NCI-H2029 (cell line): ENCODE measurements around the gene FRK.
A peak's percentile ranks its signal among the peaks of the same experiment; 100 is the strongest.
"Not testable (repeated sequence)": the region's sequence is repeated elsewhere in the genome, so short reads cannot be mapped to it uniquely, and the experiment has no call there.

Experiments
- DNase-seq: peaks from one replicate; lab custom pipeline; 2025; lab: John Stamatoyannopoulos, UW

The FRK gene

DNA sequence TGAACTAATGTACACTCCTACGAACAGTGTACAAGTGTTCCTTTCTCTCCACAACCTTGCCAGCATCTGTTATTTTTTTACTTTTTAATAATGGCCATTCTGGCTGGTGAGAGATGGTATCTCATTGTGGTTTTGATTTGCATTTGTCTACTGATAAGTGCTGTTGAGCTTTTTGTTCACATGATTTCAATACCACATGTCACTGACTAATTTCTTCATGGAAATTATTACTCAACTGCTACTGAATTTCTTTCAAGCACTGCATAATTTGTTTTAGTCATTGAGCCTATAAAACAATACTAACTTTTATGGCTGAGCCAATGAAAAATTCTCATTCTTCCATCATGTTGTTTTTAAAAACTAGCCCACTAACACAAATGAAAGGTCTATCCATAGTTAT lies 115.4 kb downstream of the FRK start:
- no peak for DNase-seq

DNA sequence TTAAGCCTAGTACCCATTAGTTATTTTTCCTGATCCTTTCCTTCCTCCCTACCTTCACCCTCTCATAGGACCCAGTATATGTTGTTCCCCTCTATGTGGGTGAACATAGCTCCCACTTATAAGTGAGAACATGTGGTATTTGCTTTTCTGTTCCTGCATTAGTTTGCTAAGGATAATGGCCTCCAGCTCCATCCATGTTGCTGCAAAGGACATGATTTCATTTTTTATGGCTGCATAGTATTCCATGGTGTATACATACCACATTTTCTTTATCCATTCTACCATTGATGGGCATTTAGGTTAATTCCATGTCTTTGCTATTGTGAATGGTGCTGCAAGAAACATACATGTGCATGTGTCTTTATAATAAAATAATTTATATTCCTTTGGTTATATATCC lies 115.9 kb downstream of the FRK start:
- DNase-seq: not testable (repeated sequence)

DNA sequence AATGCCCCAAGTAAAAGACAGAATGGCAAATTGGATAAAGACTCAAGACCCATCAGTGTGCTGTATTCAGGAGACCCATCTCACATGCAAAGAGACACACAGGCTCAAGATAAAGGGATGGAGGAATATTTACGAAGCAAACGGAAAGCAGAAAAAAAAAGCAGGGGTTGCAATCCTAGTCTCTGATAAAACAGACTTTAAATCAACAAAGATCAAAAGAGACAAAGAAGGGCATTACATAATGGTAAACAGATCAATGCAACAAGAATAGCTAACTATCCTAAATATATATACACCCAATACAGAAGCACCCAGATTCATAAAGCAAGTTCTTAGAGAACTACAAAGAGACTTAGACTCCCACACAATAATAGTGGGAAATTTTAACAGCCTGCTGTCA lies 123.2 kb downstream of the FRK start:
- not testable (repeated sequence) for DNase-seq

DNA sequence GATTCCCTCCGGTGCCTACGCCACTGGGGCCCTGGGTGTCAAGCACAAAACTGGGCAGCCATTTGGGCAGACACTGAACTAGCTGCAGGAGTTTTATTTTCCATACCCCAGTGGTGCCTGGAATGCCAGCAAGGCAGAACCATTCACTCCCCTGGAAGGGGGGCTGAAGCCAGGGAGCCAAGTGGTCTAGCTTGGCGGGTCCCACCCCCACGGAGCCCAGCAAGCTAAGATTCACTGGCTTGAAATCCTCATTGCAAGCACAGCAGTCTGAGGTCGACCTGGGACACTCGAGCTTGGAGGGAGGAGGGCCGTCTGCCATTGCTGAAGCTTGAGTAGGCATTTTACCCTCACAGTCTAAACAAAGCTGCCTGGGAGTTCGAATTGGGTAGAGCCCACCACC lies 125.3 kb downstream of the FRK start:
- no peak for DNase-seq

DNA sequence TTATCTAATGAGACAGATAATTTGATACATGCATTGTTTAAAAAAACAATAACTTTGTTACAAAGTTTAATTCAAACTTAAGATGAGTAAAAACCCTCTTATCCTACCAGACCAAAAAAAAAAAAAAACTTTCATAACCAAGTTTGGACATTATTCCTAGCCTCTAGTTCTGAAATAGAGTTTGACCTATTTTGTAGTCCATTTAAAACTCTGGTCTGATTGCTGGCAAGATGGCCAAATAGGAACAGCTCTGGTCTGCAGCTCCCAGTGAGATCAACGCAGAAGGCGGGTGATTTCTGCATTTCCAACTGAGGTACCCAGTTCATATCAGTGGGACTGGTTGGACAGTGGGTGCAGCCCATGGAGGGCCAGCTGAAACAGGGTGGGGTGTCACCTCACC lies 125.9 kb downstream of the FRK start:
- no peak for DNase-seq

DNA sequence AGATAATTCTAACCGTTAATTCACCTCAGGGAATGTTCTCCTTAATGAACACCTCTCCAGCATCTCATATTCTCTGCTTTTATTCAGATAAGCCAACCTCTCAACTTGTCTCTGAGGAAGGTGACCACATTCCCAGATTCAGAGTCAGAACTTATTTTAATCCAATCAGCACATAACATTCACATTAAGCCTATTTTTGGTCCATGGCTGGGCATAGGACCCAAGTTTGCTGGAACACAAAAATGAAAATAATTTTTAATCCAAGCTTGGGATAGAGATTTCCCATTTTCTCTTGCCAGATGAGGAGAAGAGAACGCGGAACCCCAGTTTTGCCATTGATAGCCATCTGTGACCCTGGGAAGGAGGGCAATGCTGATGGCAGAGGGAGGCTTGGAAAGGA lies 126.5 kb downstream of the FRK start:
- DNase-seq: no peak

DNA sequence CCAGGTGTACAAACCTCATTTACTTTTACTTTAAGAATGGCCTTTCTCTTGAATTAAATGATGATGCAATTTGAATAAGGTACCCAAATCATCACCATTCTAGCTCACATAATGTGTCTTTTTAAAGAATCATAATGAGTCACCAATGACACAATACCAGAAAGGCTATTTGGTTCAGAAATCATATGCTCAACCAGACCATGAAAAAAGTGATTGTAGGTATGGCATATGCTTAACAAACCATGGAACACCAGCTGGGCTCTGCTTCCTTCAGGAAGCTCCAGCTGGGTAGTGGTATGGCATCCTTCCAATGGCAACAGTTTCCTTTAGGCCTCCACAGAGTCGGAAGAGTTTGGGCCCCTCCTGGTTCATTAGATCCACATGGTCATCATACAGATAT lies 128.2 kb downstream of the FRK start:
- no peak for DNase-seq

DNA sequence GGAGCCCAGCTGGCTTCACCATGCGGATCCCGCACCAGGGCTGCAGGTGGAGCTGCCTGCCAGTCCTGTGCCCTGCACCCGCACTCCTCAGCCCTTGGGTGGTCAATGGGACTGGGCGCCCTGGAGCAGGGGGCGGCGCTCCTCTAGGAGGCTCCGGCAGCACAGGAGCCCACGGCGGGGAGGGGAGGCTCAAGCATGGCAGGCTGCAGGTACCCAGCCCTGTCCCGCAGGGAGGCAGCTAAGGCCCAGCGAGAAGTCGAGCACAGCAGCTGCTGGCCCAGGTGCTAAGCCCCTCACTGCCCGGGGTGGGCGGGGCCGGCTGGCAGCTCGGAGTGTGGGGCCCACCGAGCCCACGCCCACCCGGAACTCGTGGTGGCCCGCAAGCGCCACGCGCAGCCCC lies 132.7 kb downstream of the FRK start:
- not testable (repeated sequence) for DNase-seq

DNA sequence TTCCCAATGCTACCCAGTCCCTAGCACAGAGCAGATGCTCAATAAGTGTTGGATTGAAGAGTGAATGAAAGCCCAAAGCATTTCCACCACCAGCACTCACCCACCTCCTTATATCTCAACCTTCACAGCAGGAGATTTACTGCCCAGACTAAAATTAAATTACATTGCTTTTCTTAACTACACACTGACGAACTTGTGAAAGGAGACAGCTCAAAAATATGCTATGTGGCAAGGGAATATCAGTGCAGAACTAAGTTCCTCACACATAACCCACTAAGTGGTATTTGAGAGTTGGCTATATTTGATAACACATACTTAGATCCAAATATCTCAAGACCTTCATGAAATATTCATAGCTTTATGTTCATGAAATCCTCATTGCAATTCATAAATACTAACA lies 137.7 kb downstream of the FRK start:
- DNase-seq: no peak

DNA sequence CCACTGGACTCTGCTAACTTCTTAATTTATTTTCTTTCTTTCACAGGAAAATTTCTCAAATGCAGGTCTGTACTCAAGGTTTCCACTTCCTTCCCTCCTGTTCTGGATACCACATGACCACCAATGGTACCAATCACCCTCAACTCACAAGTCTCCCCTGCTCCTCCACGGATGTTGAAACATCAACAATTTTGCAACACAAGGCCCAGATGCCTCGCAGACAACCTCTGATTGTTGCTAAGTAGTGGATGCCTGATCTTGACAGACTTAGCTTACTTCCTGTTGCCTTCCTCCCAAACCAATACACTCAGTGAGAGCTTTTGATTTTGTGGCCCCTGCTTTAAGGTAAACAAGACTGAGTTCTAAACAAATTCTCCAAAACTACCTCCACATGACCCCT lies 146.6 kb downstream of the FRK start:
- no peak for DNase-seq

DNA sequence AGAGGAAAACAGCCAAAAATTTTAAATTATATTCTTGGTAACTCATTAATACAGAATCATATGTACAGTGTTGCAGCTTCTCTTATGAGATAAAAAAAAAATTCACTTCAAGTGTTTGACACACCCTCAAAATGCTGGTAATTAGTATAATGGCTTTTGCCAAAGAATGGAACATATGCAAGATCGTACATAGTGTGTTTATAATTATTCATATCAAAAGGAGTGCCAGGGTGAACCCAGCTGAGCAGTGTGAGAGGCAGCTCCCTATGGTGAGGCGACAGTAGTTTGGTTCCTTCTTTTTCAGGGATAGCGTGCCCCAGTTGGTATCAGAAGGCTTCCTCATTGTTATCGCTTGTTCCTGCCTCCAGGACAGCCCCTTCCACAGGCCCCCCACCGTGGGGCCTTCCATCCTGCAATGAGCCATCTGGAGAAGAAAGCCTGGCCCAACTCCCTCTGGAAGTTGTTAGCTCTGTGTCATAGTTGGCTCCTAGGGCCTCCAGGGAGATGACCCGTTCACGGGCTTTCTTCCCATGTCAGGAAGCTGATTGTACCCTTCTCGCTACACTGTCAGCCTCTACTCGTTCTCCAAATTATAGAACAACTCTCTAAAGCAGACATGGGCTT lies 150.7 kb downstream of the FRK start:
- DNase-seq: no peak

DNA sequence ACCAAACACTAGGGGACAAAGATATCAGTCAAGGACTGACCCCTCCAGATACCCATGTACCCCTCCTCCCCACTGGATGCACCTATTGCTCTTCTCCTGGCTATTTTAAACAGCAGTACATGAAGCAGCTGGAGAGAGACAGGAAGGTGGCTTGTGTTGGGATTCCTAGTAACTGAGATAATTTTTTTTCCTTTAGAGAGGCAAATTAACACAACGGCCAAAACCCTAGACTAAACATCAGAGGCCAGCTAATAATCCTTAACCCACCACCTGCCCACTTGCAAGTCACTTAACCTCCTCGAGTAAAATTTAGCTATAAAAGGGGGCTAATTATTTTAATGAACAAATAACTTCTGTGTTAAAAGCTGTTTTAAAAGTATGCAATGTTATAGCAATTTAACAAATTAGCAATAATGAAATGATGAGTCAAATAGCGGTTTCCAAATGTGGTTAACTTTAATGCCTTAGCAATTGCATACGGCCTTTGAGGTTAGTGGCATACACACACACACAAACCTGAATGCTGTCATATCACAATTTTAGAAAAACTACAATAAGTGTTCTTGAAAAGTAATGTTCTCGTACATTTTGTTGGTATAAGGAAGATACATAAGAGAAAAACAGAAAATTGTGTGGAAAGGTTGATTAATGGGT lies 151.7 kb downstream of the FRK start:
- no peak for DNase-seq

DNA sequence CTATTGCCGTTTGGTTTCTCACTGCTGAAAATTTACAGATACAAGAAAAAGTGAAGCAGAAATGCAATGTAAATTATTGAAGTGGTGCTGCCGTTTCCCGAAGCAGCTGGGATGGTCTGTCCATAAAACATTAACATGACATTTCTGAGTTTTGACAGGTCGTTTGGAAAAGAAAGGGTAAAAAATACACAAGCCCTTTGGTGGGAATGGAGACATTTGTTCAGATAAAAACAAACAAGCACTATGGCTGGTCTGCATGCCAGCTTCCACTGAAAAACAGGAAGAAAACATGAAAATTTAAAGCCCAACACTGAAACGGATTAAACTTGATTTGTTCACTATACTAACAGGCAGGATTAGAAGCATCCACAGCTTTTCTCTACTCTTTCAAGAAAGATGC lies 155.2 kb downstream of the FRK start:
- DNase-seq: no peak

DNA sequence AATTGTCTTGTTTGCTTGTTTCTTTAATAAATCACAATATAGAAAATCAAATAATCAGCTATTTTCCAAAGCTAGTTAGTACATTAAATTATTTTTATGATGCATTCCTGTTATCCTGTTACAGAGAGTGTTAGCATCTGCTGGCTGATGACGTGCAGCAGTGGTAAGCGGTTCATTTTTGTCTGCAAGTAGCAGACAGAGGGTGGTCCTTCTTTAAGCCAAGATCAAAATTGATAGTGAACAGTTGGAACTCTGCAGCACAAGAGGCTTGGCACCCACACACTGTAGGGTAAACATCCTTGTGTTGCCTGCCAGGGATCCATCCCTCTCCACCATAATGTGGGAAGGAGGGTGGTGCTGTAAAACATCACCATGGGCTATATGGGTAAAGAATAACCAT lies 158.3 kb downstream of the FRK start:
- no peak for DNase-seq

DNA sequence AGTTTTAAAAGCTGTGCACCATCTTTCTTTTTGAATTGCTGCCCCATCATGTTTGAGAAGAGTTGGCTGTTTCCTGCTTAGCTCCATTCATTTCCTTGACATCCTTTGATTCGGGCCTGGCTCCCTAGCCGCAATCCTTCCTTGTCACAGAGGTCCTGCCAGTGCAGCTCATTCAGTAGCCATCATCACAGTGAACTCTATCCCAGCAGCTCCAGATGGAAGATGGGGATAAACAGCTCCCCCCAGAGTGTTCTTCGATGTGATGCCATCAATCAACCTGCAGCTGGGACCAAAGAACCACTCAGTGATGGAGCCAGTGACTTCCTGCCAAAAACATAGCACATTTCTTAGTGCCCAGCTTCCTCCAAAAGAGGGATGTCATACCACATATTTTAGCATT lies 158.8 kb downstream of the FRK start:
- no peak for DNase-seq

DNA sequence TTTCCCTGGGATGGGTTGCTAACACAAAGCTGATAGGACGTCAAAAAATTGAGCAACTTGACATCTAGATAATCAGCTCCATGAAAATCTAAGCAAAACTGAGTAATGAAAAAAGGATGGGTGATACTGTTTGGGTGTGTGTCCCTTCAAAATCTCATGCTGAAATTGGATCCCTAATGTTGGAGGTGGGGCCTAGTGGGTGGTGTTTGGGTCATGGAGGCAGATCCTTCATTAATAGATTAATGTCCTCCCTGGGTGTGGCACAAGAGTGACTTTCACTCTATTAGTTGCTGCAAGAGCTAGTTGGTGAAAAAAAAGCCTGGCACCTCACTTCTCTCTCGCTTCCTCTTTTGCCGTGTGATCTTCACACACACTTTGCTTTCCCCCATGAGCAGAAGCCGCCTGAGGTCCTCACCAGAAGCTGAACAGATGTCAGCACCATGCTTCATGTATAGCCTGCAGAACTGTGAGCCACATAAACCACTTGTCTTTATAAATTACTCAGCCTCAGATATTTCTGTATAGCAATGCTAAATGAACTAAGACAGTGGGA lies 160.9 kb downstream of the FRK start:
- DNase-seq: no peak

DNA sequence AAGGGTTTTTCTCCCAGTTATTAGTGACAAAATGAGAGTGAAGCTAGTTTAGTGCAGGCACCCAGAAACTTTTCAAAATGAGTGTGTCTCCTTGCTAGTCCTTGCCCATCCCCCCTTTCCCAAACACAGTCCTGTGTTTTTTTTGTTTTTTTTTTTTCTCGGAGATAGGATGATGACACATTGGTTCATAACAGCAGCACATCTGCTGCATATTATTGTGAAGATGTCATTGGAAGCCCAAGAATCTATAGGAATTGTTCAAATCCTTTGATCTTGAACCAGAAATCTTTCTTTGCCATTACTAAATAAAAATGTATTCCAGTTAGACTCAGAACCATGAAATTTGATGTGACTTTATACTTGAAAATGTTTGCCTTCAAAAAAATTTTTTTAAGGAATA lies 162.4 kb downstream of the FRK start:
- no peak for DNase-seq

DNA sequence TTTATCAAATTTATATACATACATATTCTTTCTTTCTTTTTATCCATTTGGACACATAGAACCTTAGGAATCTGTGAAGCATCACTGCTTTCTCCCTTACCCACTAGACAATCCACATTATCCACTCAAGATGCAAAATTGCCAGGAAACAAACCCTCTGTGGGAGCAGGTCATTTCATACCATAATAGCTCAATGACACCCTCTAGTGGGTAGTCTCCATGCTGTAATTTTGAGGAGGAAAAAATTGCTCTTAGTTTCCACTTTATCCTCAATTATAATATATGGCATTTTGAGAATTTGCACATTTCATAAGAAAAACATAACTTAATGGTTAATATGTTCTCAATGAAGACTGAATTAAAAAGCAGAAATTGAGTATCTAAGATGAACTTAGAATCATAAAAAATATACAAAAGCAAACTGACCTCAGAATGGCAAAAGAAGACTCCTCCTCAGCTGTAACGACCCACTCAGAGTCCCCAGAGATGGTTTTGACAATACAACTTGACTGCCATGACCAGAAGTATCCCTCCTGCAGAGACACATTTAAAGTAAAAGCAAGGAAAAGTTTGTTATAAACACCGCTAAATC lies 164.1 kb downstream of the FRK start:
- peak; percentile 33 for DNase-seq

DNA sequence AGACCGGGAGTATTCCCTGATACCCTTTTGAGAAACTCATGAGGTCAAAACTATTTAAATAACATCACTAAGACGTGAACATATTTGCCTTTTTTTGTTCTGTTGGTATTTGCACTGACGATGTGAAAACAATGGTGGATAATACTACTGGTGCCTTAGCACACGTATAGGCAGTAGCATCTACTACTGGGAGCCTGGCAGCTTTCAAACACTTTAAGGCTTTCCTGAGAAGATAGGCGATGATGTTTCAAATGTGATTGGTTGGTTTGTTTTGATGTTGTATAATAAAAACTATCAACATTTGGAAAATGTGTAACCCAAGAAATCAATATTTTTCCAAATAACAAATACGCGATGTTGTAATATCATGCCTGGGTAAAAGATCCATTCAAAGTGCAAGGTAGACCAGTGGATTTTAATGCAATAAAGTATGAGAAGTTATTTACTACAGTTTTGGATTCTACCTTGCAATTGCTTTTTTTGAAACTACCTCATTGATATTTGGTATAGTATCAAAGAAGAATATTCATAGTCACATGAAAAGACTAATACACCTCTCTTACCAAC lies 166.2 kb downstream of the FRK start:
- DNase-seq: no peak

DNA sequence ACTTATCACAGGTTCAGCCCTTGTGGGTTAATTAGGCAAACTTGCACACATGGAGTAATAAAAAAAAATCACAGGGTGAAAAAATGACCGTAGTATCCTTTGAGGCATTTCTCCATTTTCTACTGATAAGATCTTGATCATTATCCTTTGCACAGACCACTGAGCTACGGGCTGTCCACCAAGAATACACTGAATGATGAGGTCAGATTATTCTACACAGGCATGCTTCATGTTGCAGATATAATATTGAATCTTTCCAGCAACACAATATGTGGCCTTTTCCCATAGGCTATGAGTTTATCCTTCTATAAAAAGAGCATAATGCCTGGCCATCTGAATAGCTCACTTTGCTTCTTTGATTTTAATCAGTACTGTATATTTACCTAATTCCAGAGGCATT lies 168.9 kb downstream of the FRK start:
- DNase-seq: no peak

DNA sequence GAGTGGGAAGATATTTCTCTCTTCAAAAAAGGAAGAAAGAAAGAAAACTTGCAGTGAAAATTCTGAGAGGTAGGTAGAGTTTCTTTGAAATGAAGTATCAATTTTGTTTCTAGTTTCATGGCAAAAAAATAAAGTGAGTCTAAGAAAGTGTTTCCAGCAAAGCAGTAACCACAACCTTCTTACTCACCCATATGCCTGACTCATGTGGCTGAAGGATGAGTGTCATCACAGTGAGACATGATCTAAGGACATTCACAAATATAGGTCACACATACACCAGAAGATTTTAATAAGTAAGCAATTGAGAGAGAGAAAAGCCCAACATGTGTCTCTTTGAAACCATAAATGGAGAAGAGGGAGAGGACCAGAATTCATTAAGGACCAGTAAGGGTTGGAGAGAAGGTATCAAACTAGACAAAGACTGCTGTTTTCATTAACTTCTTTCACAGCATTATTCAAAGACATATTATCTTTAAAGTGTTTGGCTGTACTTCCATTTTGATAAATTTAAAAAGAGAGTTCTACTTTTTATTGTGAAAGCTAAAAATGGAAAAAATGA lies 169.5 kb downstream of the FRK start:
- no peak for DNase-seq

DNA sequence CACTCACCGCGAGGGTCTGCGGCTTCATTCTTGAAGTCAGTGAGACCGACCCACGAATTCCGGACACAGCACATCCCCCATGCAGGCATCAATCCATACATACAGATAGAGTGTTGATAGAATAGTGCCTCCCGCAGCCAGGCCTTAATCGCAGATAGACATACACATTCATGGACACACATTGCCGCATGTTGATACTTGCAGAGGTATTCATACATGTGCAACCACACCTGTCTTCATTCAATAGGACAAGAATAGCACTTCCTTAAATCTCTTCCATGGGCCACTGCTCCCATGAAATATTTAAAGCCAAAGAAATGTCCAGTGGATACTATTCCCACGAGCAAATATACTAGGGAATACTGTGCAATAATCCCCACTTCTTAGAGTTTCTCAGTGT lies 170.5 kb downstream of the FRK start:
- DNase-seq: no peak
